ENCODE data around the gene TBC1D22B.

DNA sequence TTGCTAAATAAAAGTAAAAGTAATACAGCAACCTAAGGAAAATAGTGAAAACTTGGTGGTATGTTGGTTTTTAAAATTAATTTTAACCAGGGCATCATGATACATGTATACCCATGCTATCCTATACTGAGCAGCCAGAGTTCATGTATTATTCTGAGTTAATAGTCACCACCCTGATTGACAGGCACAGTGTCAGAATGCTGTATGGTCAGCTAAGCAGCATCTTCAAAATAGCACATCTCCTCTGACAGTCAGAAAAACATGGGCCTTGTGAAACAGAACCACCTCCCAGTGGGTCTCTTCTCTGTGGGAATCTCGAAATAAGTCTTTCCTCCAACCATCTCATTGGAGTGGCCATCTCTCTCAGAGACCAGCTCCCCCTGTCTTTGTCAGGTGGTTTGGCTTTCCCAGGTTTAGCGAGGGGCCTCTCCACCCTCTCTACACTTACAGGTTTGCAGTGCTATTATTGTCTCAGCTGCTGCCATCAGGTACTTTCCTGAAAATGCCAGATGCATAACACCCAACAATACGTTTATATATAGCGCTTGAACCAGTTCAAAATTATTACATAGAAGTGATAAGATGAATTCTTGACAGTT lies 49.2 kb downstream of the TBC1D22B start:
- TF ChIP-seq, protein P1, sequence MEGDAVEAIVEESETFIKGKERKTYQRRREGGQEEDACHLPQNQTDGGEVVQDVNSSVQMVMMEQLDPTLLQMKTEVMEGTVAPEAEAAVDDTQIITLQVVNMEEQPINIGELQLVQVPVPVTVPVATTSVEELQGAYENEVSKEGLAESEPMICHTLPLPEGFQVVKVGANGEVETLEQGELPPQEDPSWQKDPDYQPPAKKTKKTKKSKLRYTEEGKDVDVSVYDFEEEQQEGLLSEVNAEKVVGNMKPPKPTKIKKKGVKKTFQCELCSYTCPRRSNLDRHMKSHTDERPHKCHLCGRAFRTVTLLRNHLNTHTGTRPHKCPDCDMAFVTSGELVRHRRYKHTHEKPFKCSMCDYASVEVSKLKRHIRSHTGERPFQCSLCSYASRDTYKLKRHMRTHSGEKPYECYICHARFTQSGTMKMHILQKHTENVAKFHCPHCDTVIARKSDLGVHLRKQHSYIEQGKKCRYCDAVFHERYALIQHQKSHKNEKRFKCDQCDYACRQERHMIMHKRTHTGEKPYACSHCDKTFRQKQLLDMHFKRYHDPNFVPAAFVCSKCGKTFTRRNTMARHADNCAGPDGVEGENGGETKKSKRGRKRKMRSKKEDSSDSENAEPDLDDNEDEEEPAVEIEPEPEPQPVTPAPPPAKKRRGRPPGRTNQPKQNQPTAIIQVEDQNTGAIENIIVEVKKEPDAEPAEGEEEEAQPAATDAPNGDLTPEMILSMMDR (IDR thresholded peaks at IDR 0.05; ENCODE audit: insufficient read depth, low read length, poor library complexity, severe bottlenecking), result no peak
- no peak for TF ChIP-seq EZH2phosphoT487 (conservative IDR thresholded peaks at IDR 0.05; ENCODE audit: low read length)

All from SU-DHL-6 (cell line).